Right renal cortex interstitium (tissue), 3 donors: Measurements from ENCODE around the gene TEX11. TPM values are rescaled to one million over a fixed set of nuclear protein-coding genes. Genes with fewer than 3 reads are reported as not detected.
"Not testable (repeated sequence)": the region's sequence is repeated elsewhere in the genome, so short reads cannot be mapped to it uniquely, and the experiment has no call there.

Source experiments
- DNase-seq, 3 donors: peaks; one replicate each; pipeline ENCODE4 v3.0.0-alpha.2; 2013; ENCODE audit warnings: low read depth in 3 of 3, low spot score in 2 of 3
- polyA plus RNA-seq, 3 donors: library from polyadenylated mRNA; unstranded; fragments of 120-200 nt; gene quantifications; one replicate each; pipeline ENCODE4 v1.2.1, GENCODE V29; 2013; ENCODE audit not compliant: insufficient read length in 3 of 3

TEX11 gene
- under 1 TPM; 0.08 to 0.18 (median 0.10) TPM for polyA plus RNA-seq

DNA sequence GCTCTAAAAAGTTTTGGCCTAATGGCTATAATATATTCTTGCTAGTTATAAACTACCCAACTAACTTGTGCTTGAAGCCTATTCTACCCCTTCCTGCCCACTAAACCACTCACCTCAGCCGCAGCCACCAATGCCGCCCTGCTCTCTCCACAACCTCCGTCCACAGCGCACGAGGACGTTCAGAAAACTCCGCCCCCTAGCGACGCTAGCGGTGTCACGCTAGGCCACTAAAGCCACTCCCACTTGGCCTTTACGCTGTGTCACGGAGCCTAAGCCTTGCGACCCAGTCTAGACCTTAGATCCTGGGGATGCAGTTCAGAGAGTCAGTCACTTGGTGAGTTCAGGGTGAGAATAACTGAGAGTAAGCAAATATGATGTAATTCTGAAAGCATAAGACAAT lies at the start of gene TEX11:
Gene TEX11 (minus strand): TSS at position 171 of the 400 bp plus-strand sequence. CDS start 922 bp downstream, outside the sequence.
- DNase-seq, result no peak

- no peak for DNase-seq
Observed at GRCh38 chrX:70954871-70955270, 46.4 kb upstream of the TEX11 start.

DNA sequence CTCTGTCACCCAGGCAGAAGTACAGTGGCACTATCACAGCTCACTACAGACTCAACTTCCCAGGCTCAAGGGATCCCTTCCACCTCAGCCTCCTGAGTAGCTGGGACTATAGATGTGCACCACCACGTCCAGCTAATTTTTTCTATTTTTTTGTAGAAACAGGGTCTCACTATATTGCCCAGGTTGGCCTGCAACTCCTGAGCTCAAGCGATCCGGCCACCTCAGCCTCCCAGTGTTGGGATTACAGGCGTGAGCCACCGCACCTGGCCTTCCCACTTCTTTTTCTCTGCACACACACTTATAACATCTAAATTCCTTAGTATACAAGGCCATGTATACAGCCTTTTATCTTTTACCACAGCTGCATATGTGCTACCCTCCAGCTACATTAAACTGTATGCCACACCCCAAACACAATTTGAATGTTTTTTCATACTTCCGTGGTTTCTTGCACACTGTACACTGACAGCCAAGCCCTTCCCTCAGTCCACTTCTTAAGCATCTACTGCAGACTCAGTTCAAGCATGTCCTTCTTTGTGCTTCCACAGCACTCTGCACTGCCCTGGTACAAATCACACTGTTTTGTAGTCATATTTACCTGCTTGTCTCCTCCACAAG lies 15.9 kb upstream of the TEX11 start:
- no peak for DNase-seq

DNA sequence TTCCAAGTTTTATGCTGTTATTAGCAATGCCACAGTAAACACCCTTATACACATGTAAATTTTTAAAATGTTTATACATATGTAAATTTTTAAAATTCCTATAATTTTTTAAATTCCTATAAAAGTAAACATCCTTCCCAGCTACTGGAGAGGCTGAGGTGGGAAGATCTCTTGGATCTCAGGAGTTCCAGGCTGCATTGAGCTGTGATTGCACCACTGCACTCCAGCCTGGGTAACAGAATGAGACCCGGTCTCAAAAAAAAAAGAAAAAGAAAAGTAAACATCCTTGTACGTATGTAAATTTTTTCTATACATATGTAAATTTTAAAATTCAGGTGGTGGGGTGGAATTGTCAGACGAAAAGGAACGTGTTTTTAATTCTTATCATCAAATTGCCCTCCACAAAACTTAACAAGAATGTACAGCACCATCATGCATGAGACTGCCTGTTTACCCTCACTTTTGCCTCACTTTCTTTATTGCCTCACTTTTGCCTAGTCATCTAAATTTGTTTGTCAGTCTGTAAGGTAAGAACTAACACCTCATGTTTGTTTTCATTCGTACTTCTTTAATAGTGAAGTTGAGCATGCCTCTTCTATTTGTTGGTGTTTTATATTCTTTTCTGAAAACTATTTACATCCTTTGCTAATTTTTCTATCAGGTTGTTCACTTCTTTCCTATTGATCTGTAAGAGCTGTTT lies 14.4 kb upstream of the TEX11 start:
- DNase-seq, result no peak

DNA sequence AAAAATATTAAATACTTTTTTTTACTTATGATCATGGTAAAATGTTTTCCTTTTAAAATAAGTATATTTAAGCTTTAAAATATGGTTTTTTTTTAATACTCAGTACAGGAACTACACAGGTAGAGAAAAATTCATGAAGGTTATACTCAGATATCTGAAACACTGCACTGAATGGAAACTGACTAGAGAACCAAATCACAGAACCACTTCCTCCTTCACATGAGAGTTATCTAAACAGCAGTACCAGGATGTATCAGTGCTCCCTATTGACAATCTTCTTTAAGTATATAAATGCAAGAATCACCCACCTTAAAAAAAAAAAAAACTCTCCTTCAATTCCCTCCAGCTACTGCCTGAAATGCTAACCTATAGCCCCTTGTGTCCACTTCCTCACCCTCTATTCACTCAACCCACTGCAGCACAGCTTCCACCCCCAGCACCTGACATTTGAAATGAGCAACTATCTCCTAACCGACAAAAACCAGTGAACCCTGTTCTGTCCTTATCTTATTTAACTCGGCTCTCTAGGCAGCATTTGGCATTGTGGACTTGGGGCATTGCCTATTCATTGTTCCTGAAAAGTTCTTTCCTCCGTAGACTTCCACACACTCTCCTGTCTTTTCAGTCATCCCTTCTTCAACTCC lies 13.3 kb upstream of the TEX11 start:
- no peak for DNase-seq

GRCh38 chrX:70916754-70917153 lies 8.2 kb upstream of the TEX11 start:
- DNase-seq, result no peak

DNA sequence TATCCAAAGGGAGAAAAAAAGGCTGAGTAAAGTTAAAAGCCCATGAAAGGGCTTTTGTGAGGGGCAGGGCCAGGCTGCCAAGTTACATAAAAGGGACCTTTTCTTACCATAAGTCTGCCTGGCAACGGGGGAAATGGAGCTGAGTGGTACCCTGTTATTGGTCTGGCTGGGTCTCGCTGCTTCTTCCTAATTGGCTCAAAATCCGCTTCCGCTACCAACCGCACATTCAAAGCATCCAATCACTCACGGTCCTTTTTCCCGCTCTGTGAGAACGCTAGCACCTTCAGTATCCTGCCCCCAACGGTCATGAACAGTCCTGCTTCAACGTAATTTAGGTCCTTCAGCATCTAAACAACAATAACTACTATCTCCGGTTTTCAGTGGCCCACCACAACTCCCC lies 611 bp downstream of the TEX11 start:
- no peak for DNase-seq

DNA sequence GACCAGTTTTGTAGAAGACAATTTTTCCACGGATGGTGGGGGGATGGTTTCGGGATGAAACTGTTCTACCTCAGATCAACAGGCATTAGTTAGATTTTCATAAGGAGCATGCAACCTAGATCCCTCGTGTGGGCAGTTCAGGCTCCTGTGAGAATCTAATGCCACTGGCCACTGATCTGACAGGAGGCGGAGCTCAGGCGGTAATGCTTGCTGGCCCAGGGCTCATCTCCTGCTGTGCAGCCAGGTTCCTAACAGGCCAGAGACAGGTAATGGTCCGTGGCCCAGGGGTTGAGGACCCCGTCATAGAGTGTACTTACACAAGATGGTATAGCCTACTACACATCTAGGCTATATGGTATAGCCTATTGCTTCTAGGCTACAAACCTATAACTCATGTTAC lies 7.0 kb downstream of the TEX11 start:
- DNase-seq, result no peak

- DNase-seq, result not testable (repeated sequence)
Observed at GRCh38 chrX:70890441-70890840, 18.1 kb downstream of the TEX11 start.

GRCh38 chrX:70878902-70879301 lies 29.6 kb downstream of the TEX11 start:
- no peak for DNase-seq

- DNase-seq, result no peak
Observed at GRCh38 chrX:70852294-70852693, 56.2 kb downstream of the TEX11 start.

GRCh38 chrX:70844081-70844480 lies 64.4 kb downstream of the TEX11 start:
- DNase-seq, result not testable (repeated sequence)

GRCh38 chrX:70843620-70844019 lies 64.9 kb downstream of the TEX11 start:
- DNase-seq, result not testable (repeated sequence)

GRCh38 chrX:70834589-70834988 lies 73.9 kb downstream of the TEX11 start:
- DNase-seq, result no peak

- DNase-seq, result no peak
Observed at GRCh38 chrX:70826715-70827114, 81.8 kb downstream of the TEX11 start.

DNA sequence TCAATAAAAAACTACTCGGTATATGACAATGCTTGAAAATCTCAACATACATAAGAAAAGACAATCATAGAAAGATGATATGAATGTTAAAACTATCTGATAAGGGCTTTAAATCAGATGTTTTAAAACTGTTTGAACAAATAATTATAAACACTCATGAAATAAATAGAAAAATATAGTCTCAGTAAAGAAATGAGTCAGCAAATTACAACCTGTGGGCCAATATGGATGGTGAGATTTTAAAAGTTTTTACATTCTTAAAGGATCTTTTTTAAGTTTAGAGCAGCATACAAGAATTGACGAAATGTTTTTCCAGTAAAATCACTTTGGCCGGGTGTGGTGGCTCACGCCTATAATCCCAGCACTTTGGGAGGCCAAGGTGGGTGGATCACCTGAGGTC lies 83.1 kb downstream of the TEX11 start:
- no peak for DNase-seq

DNA sequence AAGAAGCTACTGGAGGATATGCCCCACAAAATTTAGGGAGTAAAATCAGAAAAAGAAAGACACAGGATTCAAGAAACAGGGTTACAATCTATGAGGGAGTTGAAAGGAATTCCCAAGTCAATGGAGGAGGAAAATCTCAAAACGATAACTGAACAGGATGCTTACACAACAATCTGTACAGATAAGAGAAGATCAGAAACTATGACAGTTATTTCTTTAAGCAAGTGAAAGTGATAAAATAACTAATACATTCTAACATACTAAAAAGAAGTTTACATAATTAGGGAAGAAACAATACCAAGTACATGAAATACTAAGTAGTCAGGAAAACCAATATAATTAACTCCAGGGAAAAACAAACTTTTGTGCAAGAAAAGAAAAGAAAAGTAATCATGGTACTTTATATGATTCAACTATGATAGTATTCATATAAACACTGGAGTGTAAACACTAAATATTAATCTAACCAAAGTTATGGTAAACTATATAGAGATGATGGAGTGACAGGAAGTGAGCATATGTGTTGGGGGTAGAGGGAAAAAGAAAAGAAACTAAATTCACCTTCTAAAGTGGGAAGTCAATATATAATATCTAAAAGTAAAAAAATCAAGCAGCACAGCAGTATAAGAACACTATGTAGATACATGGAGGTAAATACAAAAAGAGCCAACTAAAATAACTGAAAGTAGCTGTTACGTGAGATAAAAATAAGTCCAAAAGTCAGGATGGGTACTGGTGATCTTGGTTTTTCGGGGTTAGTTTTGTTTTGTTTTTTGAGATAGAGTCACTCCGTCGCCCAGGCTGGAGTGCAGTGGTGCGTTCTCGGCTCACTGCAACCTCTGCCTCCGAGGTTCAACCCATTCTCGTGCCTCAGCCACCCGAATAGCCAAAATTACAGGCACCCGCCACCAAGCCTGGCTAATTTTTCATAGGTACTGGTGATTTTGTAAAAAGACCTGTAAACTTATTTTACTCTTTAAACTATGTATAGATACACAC lies 99.3 kb downstream of the TEX11 start:
- DNase-seq, result no peak

GRCh38 chrX:70806081-70806480 lies 102.4 kb downstream of the TEX11 start:
- no peak for DNase-seq

DNA sequence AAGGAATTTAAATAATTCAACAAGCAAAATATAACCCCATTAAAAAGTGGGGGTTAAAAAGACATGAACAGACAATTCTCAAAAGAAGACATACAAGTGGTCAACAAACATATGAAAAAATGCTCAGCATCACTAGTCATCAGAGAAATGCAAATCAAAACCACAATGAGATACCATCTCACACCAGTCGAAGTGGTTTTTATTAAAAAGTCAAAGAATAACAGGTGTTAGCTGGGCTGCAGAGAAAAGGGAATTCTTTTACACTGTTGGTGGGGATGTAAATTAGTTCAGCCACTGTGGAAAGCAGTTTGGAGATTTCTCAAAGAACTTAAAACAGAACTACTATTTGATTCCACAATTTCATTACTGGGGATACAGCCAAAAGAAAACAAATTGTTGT lies 111.8 kb downstream of the TEX11 start:
- DNase-seq, result not testable (repeated sequence)

DNA sequence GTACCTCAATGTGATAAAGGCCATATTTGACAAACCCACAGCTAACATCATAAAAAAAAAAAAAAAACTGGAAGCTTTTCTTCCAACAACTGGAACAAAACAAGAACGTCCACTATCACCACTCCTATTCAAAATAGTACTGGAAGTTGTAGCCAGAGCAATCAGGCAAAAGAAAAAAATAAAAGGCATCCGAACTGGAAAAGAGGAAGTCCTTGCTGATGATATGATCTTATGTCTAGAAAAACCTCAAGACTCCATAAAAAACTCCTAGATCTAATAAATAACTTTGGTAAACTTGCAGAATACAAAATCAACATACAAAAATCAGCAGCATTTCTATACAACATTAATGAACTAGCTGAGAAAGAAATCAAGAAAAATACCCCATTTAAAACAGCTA lies 134.3 kb downstream of the TEX11 start:
- DNase-seq, result no peak
